Spinal cord (tissue), 10 donors: ENCODE results near the gene NFATC3. TPM values are rescaled to one million over a fixed set of nuclear protein-coding genes. Genes with fewer than 3 reads are reported as not detected.
"Not testable (repeated sequence)": the region's sequence is repeated elsewhere in the genome, so short reads cannot be mapped to it uniquely, and the experiment has no call there.

Source experiments
- DNase-seq, 6 donors: peaks; one replicate each; pipeline versions ENCODE4 v3.0.0 to v3.0.0-alpha.2; 2013 to 2015; ENCODE audit warnings: low spot score in 6 of 6, low read depth in 4 of 6
- H3K27ac ChIP-seq: one replicate; pipeline ENCODE4 v1.5.1; 2013; ENCODE audit warnings: low read depth, low read length, control low read depth
- H3K27me3 ChIP-seq: one replicate; pipeline ENCODE4 v1.6.1; 2013; ENCODE audit warnings: low read length; ENCODE audit not compliant: control insufficient read depth, insufficient read depth
- H3K36me3 ChIP-seq: one replicate; pipeline ENCODE4 v1.6.1; 2013; ENCODE audit warnings: low read length; ENCODE audit not compliant: control insufficient read depth, insufficient read depth
- H3K4me1 ChIP-seq: one replicate; pipeline ENCODE4 v1.6.1; 2013; ENCODE audit warnings: low read length; ENCODE audit not compliant: control insufficient read depth, insufficient read depth
- H3K4me3 ChIP-seq: one replicate; pipeline ENCODE4 v1.5.1; 2013; ENCODE audit warnings: low read depth, low read length, control low read depth
- H3K9me3 ChIP-seq: one replicate; pipeline ENCODE4 v1.6.1; 2013; ENCODE audit warnings: low read length; ENCODE audit not compliant: control insufficient read depth, insufficient read depth
- WGBS: methylation state at CpG from one replicate; pipeline ENCODE4 v1.1.5; 2013; ENCODE audit warnings: missing lambda C conversion rate; ENCODE audit not compliant: insufficient coverage; 5-methylcytosine and 5-hydroxymethylcytosine counted together
- polyA plus RNA-seq, 2 donors: library from polyadenylated mRNA; unstranded; fragments of 120-200 nt; gene quantifications; one replicate each; pipeline ENCODE4 v1.2.1, GENCODE V29; 2013; ENCODE audit not compliant: insufficient read length in 2 of 2
- total RNA-seq, 2 donors: library from RNA; depleted of rRNA in 1 of 2; stranded (reverse); fragments of 120-200 nt in 1 of 2; fragments of >200 nt in 1 of 2; gene quantifications; one replicate each; pipeline versions ENCODE4 v1.2.3 to v1.2.4, GENCODE V29; 2013 to 2014
- donor health status: healthy.

Gene NFATC3
- total and polyA plus RNA-seq, 4 donors: 15.1 to 36.7 (median 20.8) TPM

DNA sequence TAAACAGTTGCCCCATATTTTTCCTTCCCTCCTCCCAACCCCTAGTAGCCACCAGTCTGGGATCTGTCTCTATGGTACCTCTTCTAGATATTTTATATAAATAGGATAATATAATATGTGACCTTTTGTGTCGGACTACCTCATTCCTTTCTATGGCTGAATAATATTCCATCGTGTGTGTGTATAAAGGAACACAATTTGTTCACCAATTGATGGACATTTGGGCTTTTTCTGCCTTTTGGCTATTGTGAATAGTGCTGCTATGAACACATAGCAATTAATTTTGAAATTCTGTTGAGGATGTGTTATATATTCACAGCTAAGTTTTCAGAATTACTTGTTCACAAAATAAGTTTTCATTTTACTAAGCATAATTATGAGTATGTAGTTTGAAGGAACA, 2.5 kb downstream of the NFATC3 start:
- Histone ChIP-seq H3K27me3 (no peaks in the 10 kb centered on the region), H3K27ac (no peak overlapping the region), H3K9me3 (no peaks in the 10 kb centered on the region), H3K4me3 (no peak overlapping the region), H3K4me1 (peaks cover 24% of the 10 kb centered on the region), H3K36me3 (no peaks in the 10 kb centered on the region)
- no CpG with 5 or more reads among the region's 2 CpGs for WGBS
- DNase-seq: no peak

DNA sequence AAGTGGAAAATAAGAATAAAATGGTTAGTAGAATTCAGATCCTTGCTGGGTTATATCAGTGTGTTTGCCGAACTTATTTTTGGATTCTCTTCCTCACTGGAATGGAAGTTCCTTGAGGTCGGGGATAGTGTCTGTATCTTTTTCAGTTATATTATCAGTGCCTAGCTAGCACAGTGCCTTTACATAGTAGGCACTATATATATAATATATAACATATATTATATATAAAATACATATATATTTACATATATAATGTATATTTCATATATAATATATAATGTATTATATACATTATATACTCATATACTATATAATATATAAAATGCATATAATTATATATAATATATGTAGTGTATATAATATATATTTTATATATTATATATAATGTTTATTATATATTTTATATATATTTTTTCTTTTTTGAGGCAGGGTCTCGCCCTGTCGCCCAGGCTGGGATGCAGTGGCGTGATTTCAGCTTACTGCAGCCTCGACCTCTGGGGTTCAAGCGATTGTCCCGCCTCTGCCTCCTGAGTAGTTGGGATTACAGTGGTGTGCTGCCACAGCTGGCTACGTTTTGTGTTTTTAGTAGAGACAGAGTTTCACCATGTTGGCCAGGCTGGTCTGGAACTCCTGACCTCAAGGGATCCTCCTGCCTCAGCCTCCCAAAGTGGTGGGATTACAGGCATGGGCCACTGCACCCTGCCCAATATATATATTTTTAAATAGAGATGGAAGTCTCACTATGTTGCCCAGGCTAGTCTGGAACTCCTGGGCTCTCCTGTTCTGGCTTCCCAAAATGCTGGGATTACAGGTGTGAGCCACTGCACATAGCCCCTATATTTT, 3.2 kb downstream of the NFATC3 start:
- H3K36me3 ChIP-seq: no peaks in the 10 kb centered on the region
- no peaks in the 10 kb centered on the region for H3K27me3 ChIP-seq
- no peaks in the 10 kb centered on the region for H3K9me3 ChIP-seq
- H3K4me1 ChIP-seq: peaks cover 19% of the 10 kb centered on the region
- no peak for DNase-seq
- H3K4me3 ChIP-seq: no peak overlapping the region
- WGBS: 97% methylated on average over 5 of the region's 9 CpGs
- no peak overlapping the region for H3K27ac ChIP-seq

DNA sequence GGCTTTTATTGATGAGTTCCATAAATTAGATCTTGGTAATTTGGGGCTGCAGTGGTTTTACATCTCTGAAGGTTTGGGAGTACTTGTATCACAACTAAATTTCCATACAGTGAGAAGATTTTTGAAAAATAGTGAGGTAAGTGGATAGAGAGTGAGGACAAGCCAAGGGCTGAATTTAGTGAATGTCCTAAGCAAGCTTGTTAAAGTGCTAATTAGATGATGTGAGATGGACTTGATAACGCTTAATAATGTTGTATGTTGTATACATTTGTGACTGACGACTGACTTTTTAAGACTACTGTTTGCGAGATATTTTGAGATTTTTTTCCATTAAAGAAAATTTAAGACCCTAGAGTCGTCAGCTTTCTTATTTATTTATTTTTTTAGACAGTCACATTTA, 3.9 kb downstream of the NFATC3 start:
- DNase-seq: no peak
- peaks cover 12% of the 10 kb centered on the region for H3K4me1 ChIP-seq
- H3K9me3 ChIP-seq: no peaks in the 10 kb centered on the region
- no peak overlapping the region for H3K4me3 ChIP-seq
- no CpG with 5 or more reads among the region's 4 CpGs for WGBS
- no peak overlapping the region for H3K27ac ChIP-seq
- H3K27me3 ChIP-seq: no peaks in the 10 kb centered on the region
- H3K36me3 ChIP-seq: no peaks in the 10 kb centered on the region

DNA sequence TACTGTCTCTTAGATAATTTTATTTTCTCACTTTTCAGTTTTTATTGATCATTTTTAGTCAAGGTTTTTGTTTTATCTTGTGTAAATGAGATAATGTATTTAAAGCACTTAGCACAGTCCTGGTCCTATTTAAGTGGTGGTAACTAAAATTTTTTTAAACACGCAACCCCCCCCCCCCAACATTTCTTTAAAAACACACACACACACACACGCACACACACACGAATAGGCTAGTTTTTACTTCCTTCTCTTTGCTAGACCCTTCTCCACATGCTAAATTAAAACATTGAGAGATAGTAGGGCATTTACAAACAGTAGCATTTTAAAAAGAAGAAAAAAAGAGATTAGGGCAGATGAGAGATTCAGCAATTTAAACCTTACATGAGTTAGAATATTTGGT, 5.0 kb downstream of the NFATC3 start:
- no peaks in the 10 kb centered on the region for H3K27me3 ChIP-seq
- no peaks in the 10 kb centered on the region for H3K36me3 ChIP-seq
- no peak overlapping the region for H3K27ac ChIP-seq
- H3K4me1 ChIP-seq: peaks cover 3% of the 10 kb centered on the region
- H3K4me3 ChIP-seq: no peak overlapping the region
- WGBS: no CpG with 5 or more reads among the region's 3 CpGs
- no peaks in the 10 kb centered on the region for H3K9me3 ChIP-seq
- DNase-seq: no peak

DNA sequence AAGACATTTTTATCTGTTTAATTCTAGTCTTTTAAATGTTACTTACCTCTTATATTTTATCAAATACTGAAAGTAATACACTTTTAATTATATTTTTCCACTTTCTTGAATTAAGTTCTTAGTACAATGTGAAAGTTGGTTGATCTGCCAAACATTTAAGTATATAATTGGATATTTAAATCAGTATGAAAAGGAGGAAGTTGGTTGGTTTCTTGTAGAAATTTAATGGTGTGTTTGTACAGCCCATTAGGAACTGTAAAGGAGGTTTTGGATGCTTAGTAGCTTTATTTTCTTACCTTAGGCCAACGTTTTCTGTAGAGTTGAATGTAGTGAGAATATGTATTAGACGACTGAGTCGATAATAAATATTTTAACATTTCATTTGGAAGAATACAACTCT, 5.4 kb downstream of the NFATC3 start:
- H3K36me3 ChIP-seq: no peaks in the 10 kb centered on the region
- WGBS: no CpG with 5 or more reads among the region's 3 CpGs
- H3K4me3 ChIP-seq: no peak overlapping the region
- H3K9me3 ChIP-seq: no peaks in the 10 kb centered on the region
- H3K27ac ChIP-seq: no peak overlapping the region
- H3K27me3 ChIP-seq: no peaks in the 10 kb centered on the region
- no peak for DNase-seq
- H3K4me1 ChIP-seq: peaks cover 3% of the 10 kb centered on the region

DNA sequence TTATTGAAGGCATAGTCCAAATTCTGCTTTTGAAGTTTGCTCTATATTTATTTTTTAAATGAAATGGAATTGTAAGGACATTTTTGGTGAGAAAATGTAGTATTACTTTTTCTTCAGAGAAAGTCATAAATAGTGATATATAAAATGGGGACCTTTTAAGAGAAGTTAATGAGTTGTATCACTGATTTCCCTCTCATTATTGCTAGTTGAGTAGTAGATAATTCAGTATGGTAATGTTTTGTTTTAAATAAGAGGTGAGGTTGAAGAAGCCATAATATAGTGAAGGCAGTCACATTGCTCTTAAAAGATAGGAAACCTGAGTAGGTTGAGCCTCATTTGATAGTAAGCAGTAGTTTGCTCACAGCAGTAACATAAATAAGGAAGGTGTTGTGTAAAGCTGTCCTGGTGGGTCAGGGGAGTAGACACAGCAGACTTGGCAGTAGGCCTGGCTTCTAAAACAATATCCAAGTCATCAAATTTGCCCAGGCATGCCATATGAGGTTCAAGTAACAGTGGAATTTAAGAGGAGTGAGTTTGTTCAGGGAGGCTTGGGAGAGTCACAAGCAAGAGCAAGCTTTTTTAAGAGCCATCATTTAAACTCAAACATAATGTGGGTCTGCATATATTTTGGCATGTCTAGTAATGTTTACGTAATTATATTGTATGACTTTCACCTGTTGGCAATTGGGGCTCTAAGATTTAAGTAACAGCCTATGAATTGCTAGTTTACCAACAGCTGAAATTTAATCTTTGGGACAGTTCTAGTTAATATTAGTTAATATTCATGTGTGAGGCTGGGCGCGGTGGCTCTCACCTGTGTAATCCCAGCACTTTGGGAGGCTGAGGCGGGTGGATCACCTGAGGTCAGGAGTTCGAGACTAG, 6.5 kb downstream of the NFATC3 start:
- H3K36me3 ChIP-seq: no peaks in the 10 kb centered on the region
- H3K9me3 ChIP-seq: no peaks in the 10 kb centered on the region
- H3K27ac ChIP-seq: no peak overlapping the region
- WGBS: 100% methylated on average over 2 of the region's 5 CpGs
- H3K4me3 ChIP-seq: no peak overlapping the region
- peaks cover 3% of the 10 kb centered on the region for H3K4me1 ChIP-seq
- no peak for DNase-seq
- H3K27me3 ChIP-seq: no peaks in the 10 kb centered on the region

DNA sequence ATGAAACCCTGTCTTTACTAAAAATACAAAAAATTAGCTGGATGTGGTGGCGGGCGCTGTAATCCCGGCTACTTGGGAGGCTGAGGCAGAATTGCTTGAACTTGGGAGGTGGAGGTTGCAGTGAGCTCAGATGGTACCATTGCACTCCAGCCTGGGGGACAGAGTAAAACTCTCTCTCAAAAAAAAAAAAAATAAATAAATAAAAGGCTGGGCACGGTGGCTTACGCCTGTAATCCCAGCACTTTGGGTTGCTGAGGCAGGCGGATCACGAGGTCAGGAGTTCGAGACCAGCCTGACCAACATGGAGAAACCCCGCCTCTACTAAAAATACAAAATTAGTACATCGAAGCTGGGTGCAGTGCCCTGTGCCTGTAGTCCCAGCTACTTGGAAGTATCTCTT, 7.1 kb downstream of the NFATC3 start:
- DNase-seq, H3K4me3 ChIP-seq, H3K9me3 ChIP-seq, H3K4me1 ChIP-seq, H3K27me3 ChIP-seq, H3K27ac ChIP-seq, H3K36me3 ChIP-seq: not testable (repeated sequence)
- 100% methylated on average over 2 of the region's 10 CpGs for WGBS

DNA sequence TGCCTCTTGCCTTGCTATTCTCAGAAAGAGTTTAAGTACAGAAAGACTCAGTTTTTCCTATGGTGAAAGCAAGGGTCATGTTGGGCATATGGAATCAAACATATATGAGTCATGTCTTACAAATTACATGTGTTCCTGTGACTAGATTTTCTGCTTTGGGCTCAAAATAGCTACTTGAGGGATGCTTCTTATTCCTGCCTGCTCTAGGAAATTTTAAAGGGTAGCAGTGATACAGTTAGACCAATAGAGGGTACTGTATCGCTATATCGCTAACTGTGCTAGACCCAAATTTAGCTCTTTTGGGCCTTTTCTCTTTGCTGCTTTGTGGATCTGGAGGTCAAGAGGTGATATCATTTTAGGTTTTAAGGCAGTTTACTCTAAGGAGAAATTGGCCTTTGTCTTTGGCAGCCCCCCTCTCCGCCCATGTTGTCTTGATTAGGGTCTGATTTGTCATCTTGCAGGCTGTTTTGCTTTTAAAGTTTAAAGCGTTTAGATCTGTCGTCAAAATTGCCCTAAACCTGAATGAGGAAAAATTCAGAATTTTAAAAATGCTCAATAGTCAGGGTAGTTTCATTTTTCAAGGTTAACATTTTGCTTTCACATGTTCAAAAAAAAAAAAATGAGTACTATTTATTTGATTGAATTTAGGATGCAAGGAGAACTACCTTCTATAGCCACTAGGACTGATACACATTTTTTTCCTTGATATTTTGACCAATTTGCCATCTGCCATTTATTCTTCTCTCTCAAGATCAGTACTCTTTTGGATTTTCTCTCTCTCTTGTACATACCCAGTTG, 8.8 kb downstream of the NFATC3 start:
- Histone ChIP-seq H3K9me3 (no peaks in the 10 kb centered on the region), H3K4me1 (no peaks in the 10 kb centered on the region), H3K4me3 (no peak overlapping the region), H3K36me3 (no peaks in the 10 kb centered on the region), H3K27ac (no peak overlapping the region), H3K27me3 (no peaks in the 10 kb centered on the region)
- DNase-seq: peak in 1 of 6 donors; percentile 32
- WGBS: 93% methylated on average over 3 of the region's 5 CpGs

DNA sequence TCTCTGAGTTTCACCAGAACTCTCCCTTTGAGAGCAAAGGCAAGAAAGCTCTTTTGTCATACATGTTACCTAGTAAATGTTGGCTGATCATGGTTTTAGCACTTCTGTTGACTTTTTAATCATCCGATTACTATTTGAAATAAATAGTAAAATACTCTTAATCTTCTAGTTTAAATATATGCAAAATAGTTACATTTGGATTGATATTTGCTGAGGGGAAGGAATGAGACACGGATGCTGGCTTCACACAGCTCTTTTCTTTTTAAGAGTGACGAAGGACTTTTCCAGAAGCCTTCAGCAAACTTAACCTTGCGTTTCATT, 9.4 kb downstream of the NFATC3 start:
- Histone ChIP-seq H3K27ac (no peak overlapping the region), H3K27me3 (no peaks in the 10 kb centered on the region), H3K9me3 (no peaks in the 10 kb centered on the region), H3K4me3 (no peak overlapping the region), H3K4me1 (no peaks in the 10 kb centered on the region), H3K36me3 (no peaks in the 10 kb centered on the region)
- no CpG with 5 or more reads among the region's 4 CpGs for WGBS
- no peak for DNase-seq
